ENCODE data around the gene EPHA5.

DNA sequence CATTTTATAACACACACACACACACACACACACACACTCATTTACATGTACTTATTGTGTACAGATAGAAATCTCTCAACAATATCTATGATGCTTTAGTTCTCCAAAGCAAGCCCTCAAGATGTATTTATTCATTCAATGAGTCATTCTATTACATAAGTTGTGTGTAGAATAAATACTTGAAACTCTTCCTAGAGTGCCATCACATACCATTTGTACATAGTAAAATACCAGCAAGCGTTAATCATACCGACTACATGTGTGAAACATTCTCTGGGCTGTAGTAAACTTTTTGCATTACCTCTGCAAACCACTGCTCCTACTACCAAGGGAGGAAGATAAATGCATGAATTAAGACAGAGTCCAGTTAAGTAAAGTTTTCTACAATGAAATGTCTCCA lies 70.9 kb downstream of the EPHA5 start:
- TF ChIP-seq POLR2A (IDR thresholded peaks at IDR 0.05): no peak
- TF ChIP-seq, protein P1, sequence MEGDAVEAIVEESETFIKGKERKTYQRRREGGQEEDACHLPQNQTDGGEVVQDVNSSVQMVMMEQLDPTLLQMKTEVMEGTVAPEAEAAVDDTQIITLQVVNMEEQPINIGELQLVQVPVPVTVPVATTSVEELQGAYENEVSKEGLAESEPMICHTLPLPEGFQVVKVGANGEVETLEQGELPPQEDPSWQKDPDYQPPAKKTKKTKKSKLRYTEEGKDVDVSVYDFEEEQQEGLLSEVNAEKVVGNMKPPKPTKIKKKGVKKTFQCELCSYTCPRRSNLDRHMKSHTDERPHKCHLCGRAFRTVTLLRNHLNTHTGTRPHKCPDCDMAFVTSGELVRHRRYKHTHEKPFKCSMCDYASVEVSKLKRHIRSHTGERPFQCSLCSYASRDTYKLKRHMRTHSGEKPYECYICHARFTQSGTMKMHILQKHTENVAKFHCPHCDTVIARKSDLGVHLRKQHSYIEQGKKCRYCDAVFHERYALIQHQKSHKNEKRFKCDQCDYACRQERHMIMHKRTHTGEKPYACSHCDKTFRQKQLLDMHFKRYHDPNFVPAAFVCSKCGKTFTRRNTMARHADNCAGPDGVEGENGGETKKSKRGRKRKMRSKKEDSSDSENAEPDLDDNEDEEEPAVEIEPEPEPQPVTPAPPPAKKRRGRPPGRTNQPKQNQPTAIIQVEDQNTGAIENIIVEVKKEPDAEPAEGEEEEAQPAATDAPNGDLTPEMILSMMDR (IDR thresholded peaks at IDR 0.05): no peak
